Heart left ventricle (tissue), 16 donors: Measurements from ENCODE around the gene SBSN. TPM values are rescaled to one million over a fixed set of nuclear protein-coding genes. Genes with fewer than 3 reads are reported as not detected.

ENCODE experiments used
- ATAC-seq, 4 donors: fragments of 200-7000 bp; cut with Tn5 transposase; one replicate each; pipeline ENCODE4 v1.9.1; 2020 to 2022; ENCODE audit warnings: moderate library complexity in 4 of 4, mild to moderate bottlenecking in 3 of 4, moderate number of reproducible peaks in 1 of 4
- DNase-seq, 5 donors: peaks; one replicate each; pipeline ENCODE4 v3.0.0-alpha.2; 2020
- H3K27ac ChIP-seq, 12 donors: fragments of 200-600 bp; sonication (generic) in 4 of 12; one replicate each; pipeline versions ENCODE4 v1.5.0 to v1.8.0; 2016 to 2022; ENCODE audit warnings: mild to moderate bottlenecking in 2 of 12
- H3K27me3 ChIP-seq, 9 donors: fragments of 200-600 bp; sonication (generic) in 2 of 9; one replicate each; pipeline versions ENCODE4 v1.5.1 to v1.8.0; 2016 to 2022; ENCODE audit warnings: mild to moderate bottlenecking in 3 of 9
- H3K36me3 ChIP-seq, 9 donors: fragments of 200-600 bp; sonication (generic) in 2 of 9; one replicate each; pipeline versions ENCODE4 v1.5.0 to v1.8.0; 2018 to 2022; ENCODE audit warnings: mild to moderate bottlenecking in 2 of 9
- H3K4me1 ChIP-seq, 12 donors: fragments of 200-600 bp; sonication (generic) in 4 of 12; one replicate each; pipeline versions ENCODE4 v1.5.0 to v1.8.0; 2016 to 2022; ENCODE audit warnings: mild to moderate bottlenecking in 3 of 12
- H3K4me3 ChIP-seq, 12 donors: fragments of 200-600 bp; sonication (generic) in 4 of 12; one replicate each; pipeline versions ENCODE4 v1.5.0 to v1.8.0; 2017 to 2022; ENCODE audit warnings: mild to moderate bottlenecking in 9 of 12, moderate library complexity in 4 of 12
- H3K9me3 ChIP-seq, 12 donors: fragments of 200-600 bp; sonication (generic) in 4 of 12; one replicate each; pipeline versions ENCODE4 v1.5.0 to v1.8.0; 2016 to 2022; ENCODE audit warnings: mild to moderate bottlenecking in 1 of 12
- POLR2A ChIP-seq, 2 donors: fragments of 450-650 bp; IDR thresholded peaks; one replicate each; pipeline ENCODE4 v1.6.1; 2017; ENCODE audit warnings: antibody characterized with exemption in 2 of 2, mild to moderate bottlenecking in 2 of 2, moderate library complexity in 2 of 2
- WGBS, 4 donors: extraction: QIAGEN DNeasy Blood & Tissue Kit in 2 of 4; methylation state at CpG; one replicate each; pipeline versions ENCODE4 v1.1.5 to v1.1.7; 2013 to 2018; 5-methylcytosine and 5-hydroxymethylcytosine counted together
- intact Hi-C, 10 donors: fragments of 100-400 bp; cut with DNase I; formaldehyde crosslinking; loops; one replicate each; pipeline versions ENCODE4 v1.11.1 to v1.14.2; 2022
- polyA plus RNA-seq, 2 donors: library from polyadenylated mRNA; stranded (reverse); fragments of 200-250 nt; gene quantifications; one replicate each; pipeline ENCODE4 v1.2.3, GENCODE V29; 2013
- total RNA-seq, 9 donors: library from RNA; depleted of rRNA in 2 of 9; stranded (reverse); fragments of >200 nt in 2 of 9; fragmentation: NEBNext Ultra II Directional in 3 of 9; extraction: Animal tissue kit (Norgen Biotek cat#: 25700) in 3 of 9; gene quantifications; one replicate each; pipeline versions ENCODE4 v1.1.0 to v1.2.4, GENCODE V29; 2016 to 2023
- TF ChIP-seq, protein P1 (sequence below), 12 donors: fragments of 200-600 bp; sonication (generic) in 4 of 12; IDR thresholded peaks; one replicate each; pipeline versions ENCODE4 v1.5.0 to v1.8.0; 2018 to 2022; ENCODE audit warnings: antibody characterized with exemption in 12 of 12, mild to moderate bottlenecking in 5 of 12
- donor health status: ischemic (EF 13 %, LVEDD 7.1; RV severe dilation, severe dysfunction).
- donor health status: healthy with polysubstance abuse.
- donor health status: DM: no; HTN: yes; CAD: no.
- donor health status: DM: no; HTN: no; CAD: no.
- donor health status: ischemic (EF 25% LVEDD 6.9; RV normal size, moderate dysfunction).
- donor health status: ischemic (EF 25% LVEDD 5.7; RV mildly dilated, moderate dysfunction).
- donor health status: healthy.
- donor health status: DM: yes; HTN: yes; CAD: no.
- donor health status: ischemic (EF 35%, LVEDD 5.7; RV mildly dilated, moderate dysfunction).
- donor health status: nonischemic (EF 11% LVEDD 7.7; RV severe dilation, severe dysfunction).
- donor health status: DM: yes; HTN: yes; CAD: no.
- donor health status: PGD.
- donor health status: ischemic (EF 29% LVEDD 5.4; RV normal size, mild dysfunction).
- donor health status: nonischemic (EF 23%, LVEDD 6.1; RV moderate dilation, normal function).

SBSN gene
- total and polyA plus RNA-seq, 11 donors: not detected

- DNase-seq (no peak), ATAC-seq (no peak)
- H3K9me3 ChIP-seq: no peaks in the 10 kb centered on the region
- peaks cover 0 to 21% (median 0%) of the 10 kb centered on the region in 12 donors for H3K4me1 ChIP-seq
- WGBS, 4 donors: 48 to 56% (median 52%) methylated on average over 6 of the region's 6 CpGs
- TF ChIP-seq, protein P1, sequence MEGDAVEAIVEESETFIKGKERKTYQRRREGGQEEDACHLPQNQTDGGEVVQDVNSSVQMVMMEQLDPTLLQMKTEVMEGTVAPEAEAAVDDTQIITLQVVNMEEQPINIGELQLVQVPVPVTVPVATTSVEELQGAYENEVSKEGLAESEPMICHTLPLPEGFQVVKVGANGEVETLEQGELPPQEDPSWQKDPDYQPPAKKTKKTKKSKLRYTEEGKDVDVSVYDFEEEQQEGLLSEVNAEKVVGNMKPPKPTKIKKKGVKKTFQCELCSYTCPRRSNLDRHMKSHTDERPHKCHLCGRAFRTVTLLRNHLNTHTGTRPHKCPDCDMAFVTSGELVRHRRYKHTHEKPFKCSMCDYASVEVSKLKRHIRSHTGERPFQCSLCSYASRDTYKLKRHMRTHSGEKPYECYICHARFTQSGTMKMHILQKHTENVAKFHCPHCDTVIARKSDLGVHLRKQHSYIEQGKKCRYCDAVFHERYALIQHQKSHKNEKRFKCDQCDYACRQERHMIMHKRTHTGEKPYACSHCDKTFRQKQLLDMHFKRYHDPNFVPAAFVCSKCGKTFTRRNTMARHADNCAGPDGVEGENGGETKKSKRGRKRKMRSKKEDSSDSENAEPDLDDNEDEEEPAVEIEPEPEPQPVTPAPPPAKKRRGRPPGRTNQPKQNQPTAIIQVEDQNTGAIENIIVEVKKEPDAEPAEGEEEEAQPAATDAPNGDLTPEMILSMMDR (IDR thresholded peaks at IDR 0.05): no peak
- no peak for TF ChIP-seq POLR2A (IDR thresholded peaks at IDR 0.05)
- H3K4me3 ChIP-seq: no peak overlapping the region
- peaks cover 11 to 75% (median 34%) of the 10 kb centered on the region in 9 donors for H3K27me3 ChIP-seq
- intact Hi-C loops: no loop called here
- H3K27ac ChIP-seq: no peak overlapping the region
- no peaks in the 10 kb centered on the region for H3K36me3 ChIP-seq
Measured at GRCh38 chr19:35531291-35531690, 3.2 kb upstream of the SBSN start.

DNA sequence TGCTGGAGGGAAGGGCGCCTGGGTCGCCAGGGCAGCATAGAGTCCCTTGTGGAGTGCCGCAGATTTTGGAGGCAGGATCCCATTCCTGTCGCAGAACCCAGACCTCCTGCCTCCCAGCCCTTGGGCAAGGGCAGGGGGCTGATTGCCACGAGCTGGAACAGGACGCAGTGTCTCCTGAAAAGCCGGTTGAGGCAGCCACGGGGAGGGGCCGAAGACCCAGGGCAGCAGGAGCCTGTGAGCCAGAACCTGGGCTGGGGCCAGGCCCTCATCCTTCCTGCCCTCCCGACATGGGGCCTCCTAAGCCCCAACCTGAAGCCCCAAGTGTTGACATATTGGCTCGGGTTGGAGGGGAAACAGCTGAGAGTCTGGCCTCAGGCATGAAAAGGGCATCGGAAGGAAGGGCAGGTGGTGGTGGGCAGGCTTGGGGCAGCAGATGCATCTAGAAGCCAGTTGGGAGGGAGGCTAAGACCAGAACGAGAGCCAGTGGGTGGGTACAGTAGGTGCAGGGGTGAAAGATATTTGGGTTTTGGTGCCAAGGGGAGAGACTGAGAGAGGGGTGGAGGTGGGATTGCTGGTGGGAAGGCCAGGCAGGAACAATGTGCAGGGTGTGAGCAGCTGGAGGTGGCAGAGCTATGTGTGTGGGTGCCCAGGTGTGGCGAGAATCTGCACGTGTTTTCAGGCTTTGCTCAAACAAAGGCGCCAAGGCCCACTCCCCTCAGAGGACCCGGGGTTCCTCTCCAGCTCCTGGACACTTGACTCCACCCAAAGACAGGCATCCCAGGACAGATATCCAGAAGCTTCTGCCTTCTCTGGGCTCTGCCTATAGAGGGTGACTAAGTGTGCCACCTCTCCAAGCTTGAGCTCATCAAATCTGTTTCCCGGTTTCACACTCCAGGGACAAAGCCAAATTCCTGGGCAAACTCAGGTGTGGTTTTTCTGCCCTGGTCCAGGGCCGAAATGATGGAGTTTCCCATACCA is 1.4 kb upstream of the SBSN start:
- no peak for TF ChIP-seq POLR2A (IDR thresholded peaks at IDR 0.05)
- TF ChIP-seq, protein P1 (IDR thresholded peaks at IDR 0.05): no peak
- no peaks in the 10 kb centered on the region for H3K36me3 ChIP-seq
- peaks cover 0 to 21% (median 0%) of the 10 kb centered on the region in 12 donors for H3K4me1 ChIP-seq
- H3K27me3 ChIP-seq: peaks cover 14 to 91% (median 34%) of the 10 kb centered on the region in 9 donors
- H3K9me3 ChIP-seq: no peaks in the 10 kb centered on the region
- intact Hi-C loops: no loop called here
- no peak for ATAC-seq
- no peak overlapping the region for H3K4me3 ChIP-seq
- 59 to 66% (median 61%) methylated on average over 15 to 19 of the region's 19 CpGs for WGBS, 4 donors
- no peak overlapping the region for H3K27ac ChIP-seq
- DNase-seq: no peak

DNA sequence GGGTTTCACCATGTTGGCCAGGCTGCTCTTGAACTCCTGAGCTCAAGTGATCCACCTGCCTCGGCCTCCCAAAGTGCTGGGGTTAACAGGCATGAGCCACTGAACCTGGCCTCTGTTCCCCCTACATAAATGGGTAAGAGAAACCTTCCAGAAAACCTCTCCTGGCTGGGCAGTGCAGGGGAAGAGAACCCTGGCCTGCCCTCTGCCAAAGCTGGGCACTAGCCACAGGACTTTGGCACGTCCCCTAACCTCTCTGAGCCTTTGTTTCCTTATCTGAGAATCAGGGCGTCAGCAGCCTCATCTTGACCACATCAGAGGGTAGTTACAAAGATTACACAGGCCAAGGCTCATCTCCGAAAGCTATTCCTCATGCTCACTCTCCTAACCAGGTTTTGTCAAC is 2.2 kb downstream of the SBSN start:
- intact Hi-C loops: no loop called here
- Histone ChIP-seq H3K27ac (no peak overlapping the region), H3K27me3 (peaks cover 0 to 65% (median 13%) of the 10 kb centered on the region in 9 donors), H3K4me1 (no peaks in the 10 kb centered on the region), H3K9me3 (no peaks in the 10 kb centered on the region), H3K36me3 (no peaks in the 10 kb centered on the region), H3K4me3 (no peak overlapping the region)
- WGBS, 4 donors: 75 to 82% (median 79%) methylated on average over 4 of the region's 4 CpGs
- ATAC-seq: no peak
- DNase-seq: no peak
- no peak for TF ChIP-seq POLR2A (IDR thresholded peaks at IDR 0.05)
- TF ChIP-seq, protein P1 (IDR thresholded peaks at IDR 0.05): no peak

GRCh38 chr19:35524181-35524837 is 3.8 kb downstream of the SBSN start:
- Histone ChIP-seq H3K27ac (no peak overlapping the region), H3K9me3 (no peaks in the 10 kb centered on the region), H3K4me3 (no peak overlapping the region), H3K27me3 (peaks cover 0 to 50% (median 5%) of the 10 kb centered on the region in 9 donors), H3K4me1 (no peaks in the 10 kb centered on the region), H3K36me3 (no peaks in the 10 kb centered on the region)
- intact Hi-C loops: no loop called here
- TF ChIP-seq, protein P1 (IDR thresholded peaks at IDR 0.05): no peak
- no peak for DNase-seq
- no peak for ATAC-seq
- 30 to 47% (median 42%) methylated on average over 11 of the region's 11 CpGs for WGBS, 4 donors
